ENCODE results near the gene CREBBP. TPM values are rescaled to one million over a fixed set of nuclear protein-coding genes. Genes with fewer than 3 reads are reported as not detected.

CREBBP gene
- polyA plus RNA-seq, 2 of the 4 experiments (the other 2 are of a cell fraction), result 8.0 to 13.4 TPM

DNA sequence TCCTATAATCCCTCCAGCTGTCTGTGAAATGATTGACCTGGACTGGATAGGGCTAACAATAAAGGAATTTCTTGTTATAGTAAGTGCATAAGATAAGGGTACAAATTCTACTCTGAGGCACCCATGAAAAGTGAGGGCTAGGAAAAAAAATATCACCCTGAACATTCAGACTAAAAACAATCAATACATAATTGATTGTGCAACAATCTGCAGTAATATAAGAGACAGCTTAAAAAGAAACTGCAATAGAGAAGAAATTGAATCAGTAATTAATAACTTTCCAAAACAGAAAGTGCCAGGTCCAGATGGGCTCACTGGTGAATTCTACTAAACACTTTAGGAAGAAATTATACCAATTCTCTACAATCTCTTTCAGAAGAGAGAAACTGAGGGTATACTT lies 44.2 kb upstream of the CREBBP start:
- ChIA-PET POLR2A (no interaction called here), CTCF (interaction anchor here (4.2 kb wide), 1 partner anchor 13 kb away, joined by 24 read pairs; no protein-coding TSS in a partner anchor)
- ATAC-seq, result no peak
- Histone ChIP-seq H3K4me3 (no peak overlapping the region), H3K4me2 (no peak overlapping the region), H3K27ac (no peak overlapping the region), H3K9me3 (peaks cover 7% of the 10 kb centered on the region), H3K4me1 (no peaks in the 10 kb centered on the region)
- FAIRE-seq, result no peak
- TF ChIP-seq, protein P1, sequence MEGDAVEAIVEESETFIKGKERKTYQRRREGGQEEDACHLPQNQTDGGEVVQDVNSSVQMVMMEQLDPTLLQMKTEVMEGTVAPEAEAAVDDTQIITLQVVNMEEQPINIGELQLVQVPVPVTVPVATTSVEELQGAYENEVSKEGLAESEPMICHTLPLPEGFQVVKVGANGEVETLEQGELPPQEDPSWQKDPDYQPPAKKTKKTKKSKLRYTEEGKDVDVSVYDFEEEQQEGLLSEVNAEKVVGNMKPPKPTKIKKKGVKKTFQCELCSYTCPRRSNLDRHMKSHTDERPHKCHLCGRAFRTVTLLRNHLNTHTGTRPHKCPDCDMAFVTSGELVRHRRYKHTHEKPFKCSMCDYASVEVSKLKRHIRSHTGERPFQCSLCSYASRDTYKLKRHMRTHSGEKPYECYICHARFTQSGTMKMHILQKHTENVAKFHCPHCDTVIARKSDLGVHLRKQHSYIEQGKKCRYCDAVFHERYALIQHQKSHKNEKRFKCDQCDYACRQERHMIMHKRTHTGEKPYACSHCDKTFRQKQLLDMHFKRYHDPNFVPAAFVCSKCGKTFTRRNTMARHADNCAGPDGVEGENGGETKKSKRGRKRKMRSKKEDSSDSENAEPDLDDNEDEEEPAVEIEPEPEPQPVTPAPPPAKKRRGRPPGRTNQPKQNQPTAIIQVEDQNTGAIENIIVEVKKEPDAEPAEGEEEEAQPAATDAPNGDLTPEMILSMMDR (IDR thresholded peaks at IDR 0.05), result no peak
- TF ChIP-seq, protein P2, sequence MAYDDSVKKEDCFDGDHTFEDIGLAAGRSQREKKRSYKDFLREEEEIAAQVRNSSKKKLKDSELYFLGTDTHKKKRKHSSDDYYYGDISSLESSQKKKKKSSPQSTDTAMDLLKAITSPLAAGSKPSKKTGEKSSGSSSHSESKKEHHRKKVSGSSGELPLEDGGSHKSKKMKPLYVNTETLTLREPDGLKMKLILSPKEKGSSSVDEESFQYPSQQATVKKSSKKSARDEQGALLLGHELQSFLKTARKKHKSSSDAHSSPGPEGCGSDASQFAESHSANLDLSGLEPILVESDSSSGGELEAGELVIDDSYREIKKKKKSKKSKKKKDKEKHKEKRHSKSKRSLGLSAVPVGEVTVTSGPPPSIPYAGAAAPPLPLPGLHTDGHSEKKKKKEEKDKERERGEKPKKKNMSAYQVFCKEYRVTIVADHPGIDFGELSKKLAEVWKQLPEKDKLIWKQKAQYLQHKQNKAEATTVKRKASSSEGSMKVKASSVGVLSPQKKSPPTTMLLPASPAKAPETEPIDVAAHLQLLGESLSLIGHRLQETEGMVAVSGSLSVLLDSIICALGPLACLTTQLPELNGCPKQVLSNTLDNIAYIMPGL (CRISPR knock-in tag; IDR thresholded peaks at IDR 0.05; ENCODE audit: borderline replicate concordance), result no peak
- TF ChIP-seq RARB (CRISPR knock-in tag; IDR thresholded peaks at IDR 0.05) (no peak), HOXB5 (CRISPR knock-in tag; IDR thresholded peaks at IDR 0.05) (no peak), ZNF302 (CRISPR knock-in tag; IDR thresholded peaks at IDR 0.05) (no peak)
- DNase-seq (ENCODE audit: low read depth in 1 of 2, low spot score in 1 of 2), result no peak

DNA sequence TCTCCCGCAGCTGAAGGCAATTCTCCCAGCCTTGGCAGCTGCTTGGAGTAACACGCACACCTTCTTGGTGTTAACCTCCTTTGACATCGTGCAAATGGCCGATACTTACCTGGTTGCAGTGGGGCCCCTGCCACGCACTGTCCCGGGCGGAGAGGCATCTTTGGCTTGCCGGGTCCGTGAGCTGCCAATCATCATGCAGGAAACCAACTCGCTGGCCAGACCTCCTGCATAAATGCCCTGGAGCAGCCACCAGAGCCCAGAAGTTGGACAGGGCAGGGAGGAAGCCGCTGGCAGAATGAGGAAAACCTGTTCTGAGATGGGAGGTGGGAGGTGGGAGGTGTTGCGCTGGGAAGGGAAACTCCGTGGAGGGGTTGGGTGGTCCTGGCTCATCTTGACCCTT lies 41.7 kb upstream of the CREBBP start:
- no peak overlapping the region for H3K27ac ChIP-seq
- H3K4me3 ChIP-seq, result no peak overlapping the region
- ChIA-PET CTCF (interaction anchor here (3.2 kb wide), 1 partner anchor 17 kb away, joined by 13 read pairs; no protein-coding TSS in a partner anchor), POLR2A (no interaction called here)
- FAIRE-seq (no peak), ATAC-seq (peak in 1 of 2 experiments; percentile 24; a peak in 1 of 6 replicates), DNase-seq (ENCODE audit: low read depth in 1 of 2, low spot score in 1 of 2) (no peak)
- no peak overlapping the region for H3K4me2 ChIP-seq
- H3K9me3 ChIP-seq, result peaks cover 18% of the 10 kb centered on the region
- TF ChIP-seq RARB (CRISPR knock-in tag; IDR thresholded peaks at IDR 0.05), result no peak
- no peak for TF ChIP-seq ESRRA (IDR thresholded peaks at IDR 0.05; ENCODE audit: borderline replicate concordance, low read length)
- TF ChIP-seq CHD2 (IDR thresholded peaks at IDR 0.05; ENCODE audit: low read length, partially characterized antibody), result no peak
- no peak for TF ChIP-seq RAD21 (conservative IDR thresholded peaks at IDR 0.05 in 1 of 2, IDR thresholded peaks at IDR 0.05 in 1 of 2)
- TF ChIP-seq PHF8 (IDR thresholded peaks at IDR 0.05; ENCODE audit: borderline replicate concordance, low read depth), result no peak
- no peak for TF ChIP-seq NFE2L2 (conservative IDR thresholded peaks at IDR 0.05; ENCODE audit: low read length)
- TF ChIP-seq POLR2A (IDR thresholded peaks at IDR 0.05; ENCODE audit: low read length), result no peak
- no peaks in the 10 kb centered on the region for H3K4me1 ChIP-seq
- 56% methylated on average over 13 of the region's 13 CpGs for WGBS (ENCODE audit: missing lambda C conversion rate)

DNA sequence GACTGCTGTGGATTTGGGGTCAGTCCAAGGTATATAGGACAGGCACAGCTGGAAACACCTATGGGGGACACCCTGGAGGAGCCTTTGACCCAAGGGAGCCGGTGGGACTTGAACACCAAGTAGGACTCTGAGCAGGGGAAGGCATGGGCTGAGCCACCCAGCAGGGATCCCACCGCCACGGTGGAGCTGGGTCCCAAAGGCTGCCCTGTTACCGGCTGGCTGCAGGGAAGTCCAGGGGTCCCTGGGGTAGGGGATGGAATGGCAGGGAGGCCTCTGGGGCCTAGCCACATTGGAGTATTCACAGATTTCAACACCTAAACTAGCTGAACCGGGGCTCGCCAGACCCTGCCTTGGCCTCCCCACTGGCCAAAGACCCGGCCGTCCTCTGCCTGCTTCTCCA lies 39.7 kb upstream of the CREBBP start:
- CTCF ChIA-PET, result interaction anchor here (0.6 to 3.2 kb wide), 5 partner anchors 19 to 229 kb away, joined by 3 to 13 read pairs (median 4); no protein-coding TSS in a partner anchor
- 67% methylated on average over 7 of the region's 8 CpGs for WGBS (ENCODE audit: missing lambda C conversion rate)

More for the DNA sequence above, 39.7 kb upstream of the CREBBP start:
- no peak overlapping the region for H3K27ac ChIP-seq
- H3K4me1 ChIP-seq, result no peaks in the 10 kb centered on the region
- ATAC-seq (no peak), DNase-seq (ENCODE audit: low read depth in 1 of 2, low spot score in 1 of 2) (no peak), FAIRE-seq (no peak)
- no peak overlapping the region for H3K4me2 ChIP-seq
- POLR2A ChIA-PET, result no interaction called here
- H3K9me3 ChIP-seq, result peaks cover 22% of the 10 kb centered on the region
- TF ChIP-seq, protein P3, sequence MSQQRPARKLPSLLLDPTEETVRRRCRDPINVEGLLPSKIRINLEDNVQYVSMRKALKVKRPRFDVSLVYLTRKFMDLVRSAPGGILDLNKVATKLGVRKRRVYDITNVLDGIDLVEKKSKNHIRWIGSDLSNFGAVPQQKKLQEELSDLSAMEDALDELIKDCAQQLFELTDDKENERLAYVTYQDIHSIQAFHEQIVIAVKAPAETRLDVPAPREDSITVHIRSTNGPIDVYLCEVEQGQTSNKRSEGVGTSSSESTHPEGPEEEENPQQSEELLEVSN (IDR thresholded peaks at IDR 0.05; ENCODE audit: borderline replicate concordance, low read depth), result no peak
- TF ChIP-seq, protein P4, sequence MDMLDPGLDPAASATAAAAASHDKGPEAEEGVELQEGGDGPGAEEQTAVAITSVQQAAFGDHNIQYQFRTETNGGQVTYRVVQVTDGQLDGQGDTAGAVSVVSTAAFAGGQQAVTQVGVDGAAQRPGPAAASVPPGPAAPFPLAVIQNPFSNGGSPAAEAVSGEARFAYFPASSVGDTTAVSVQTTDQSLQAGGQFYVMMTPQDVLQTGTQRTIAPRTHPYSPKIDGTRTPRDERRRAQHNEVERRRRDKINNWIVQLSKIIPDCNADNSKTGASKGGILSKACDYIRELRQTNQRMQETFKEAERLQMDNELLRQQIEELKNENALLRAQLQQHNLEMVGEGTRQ (IDR thresholded peaks at IDR 0.05), result no peak
- TF ChIP-seq, protein P5, sequence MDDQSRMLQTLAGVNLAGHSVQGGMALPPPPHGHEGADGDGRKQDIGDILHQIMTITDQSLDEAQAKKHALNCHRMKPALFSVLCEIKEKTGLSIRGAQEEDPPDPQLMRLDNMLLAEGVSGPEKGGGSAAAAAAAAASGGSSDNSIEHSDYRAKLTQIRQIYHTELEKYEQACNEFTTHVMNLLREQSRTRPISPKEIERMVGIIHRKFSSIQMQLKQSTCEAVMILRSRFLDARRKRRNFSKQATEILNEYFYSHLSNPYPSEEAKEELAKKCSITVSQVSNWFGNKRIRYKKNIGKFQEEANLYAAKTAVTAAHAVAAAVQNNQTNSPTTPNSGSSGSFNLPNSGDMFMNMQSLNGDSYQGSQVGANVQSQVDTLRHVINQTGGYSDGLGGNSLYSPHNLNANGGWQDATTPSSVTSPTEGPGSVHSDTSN (IDR thresholded peaks at IDR 0.05), result no peak
- TF ChIP-seq KDM5A (IDR thresholded peaks at IDR 0.05), result no peak
- TF ChIP-seq POLR2A (IDR thresholded peaks at IDR 0.05; ENCODE audit: low read length), result no peak
- TF ChIP-seq, protein P6, sequence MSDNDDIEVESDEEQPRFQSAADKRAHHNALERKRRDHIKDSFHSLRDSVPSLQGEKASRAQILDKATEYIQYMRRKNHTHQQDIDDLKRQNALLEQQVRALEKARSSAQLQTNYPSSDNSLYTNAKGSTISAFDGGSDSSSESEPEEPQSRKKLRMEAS (IDR thresholded peaks at IDR 0.05), result no peak
- no peak for TF ChIP-seq ZNF302 (CRISPR knock-in tag; IDR thresholded peaks at IDR 0.05)
- no peak for TF ChIP-seq TFCP2L1 (CRISPR knock-in tag; IDR thresholded peaks at IDR 0.05)
- TF ChIP-seq, protein P7, sequence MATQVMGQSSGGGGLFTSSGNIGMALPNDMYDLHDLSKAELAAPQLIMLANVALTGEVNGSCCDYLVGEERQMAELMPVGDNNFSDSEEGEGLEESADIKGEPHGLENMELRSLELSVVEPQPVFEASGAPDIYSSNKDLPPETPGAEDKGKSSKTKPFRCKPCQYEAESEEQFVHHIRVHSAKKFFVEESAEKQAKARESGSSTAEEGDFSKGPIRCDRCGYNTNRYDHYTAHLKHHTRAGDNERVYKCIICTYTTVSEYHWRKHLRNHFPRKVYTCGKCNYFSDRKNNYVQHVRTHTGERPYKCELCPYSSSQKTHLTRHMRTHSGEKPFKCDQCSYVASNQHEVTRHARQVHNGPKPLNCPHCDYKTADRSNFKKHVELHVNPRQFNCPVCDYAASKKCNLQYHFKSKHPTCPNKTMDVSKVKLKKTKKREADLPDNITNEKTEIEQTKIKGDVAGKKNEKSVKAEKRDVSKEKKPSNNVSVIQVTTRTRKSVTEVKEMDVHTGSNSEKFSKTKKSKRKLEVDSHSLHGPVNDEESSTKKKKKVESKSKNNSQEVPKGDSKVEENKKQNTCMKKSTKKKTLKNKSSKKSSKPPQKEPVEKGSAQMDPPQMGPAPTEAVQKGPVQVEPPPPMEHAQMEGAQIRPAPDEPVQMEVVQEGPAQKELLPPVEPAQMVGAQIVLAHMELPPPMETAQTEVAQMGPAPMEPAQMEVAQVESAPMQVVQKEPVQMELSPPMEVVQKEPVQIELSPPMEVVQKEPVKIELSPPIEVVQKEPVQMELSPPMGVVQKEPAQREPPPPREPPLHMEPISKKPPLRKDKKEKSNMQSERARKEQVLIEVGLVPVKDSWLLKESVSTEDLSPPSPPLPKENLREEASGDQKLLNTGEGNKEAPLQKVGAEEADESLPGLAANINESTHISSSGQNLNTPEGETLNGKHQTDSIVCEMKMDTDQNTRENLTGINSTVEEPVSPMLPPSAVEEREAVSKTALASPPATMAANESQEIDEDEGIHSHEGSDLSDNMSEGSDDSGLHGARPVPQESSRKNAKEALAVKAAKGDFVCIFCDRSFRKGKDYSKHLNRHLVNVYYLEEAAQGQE (IDR thresholded peaks at IDR 0.05), result no peak
- no peak for TF ChIP-seq KDM1A (IDR thresholded peaks at IDR 0.05; ENCODE audit: low read depth)
- TF ChIP-seq MYC (IDR thresholded peaks at IDR 0.05; ENCODE audit: borderline replicate concordance, low read length), result no peak
- TF ChIP-seq HOXB13 (CRISPR knock-in tag; IDR thresholded peaks at IDR 0.05; ENCODE audit: low read depth), result no peak
- TF ChIP-seq EP300 (IDR thresholded peaks at IDR 0.05), result no peak
- no peak overlapping the region for H3K4me3 ChIP-seq

Data from A549 (cell line).